Measurements from ENCODE around the gene PARP8. TPM values are rescaled to one million over a fixed set of nuclear protein-coding genes. Genes with fewer than 3 reads are reported as not detected.

Gene PARP8
- total RNA-seq, 1 experiment from 2014 or later, result 23.2 TPM

DNA sequence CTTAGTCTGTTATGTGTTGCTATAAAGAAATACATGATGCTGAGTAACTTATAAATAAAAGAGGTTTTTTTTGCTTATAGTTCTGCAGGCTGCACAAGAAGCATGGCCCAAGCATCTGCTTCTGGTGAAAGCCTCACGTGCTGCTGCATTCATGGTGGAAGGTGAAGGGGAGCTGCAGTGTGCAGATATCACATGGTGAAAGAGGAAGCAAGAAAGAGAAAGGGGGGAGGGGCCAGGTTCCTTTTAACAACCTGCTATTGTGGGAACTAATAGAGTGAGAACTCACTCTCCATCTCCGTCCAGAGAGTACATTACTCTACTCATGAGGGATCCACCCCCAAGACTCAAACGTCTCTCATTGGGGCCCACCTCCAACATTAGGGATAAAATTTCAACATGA, 12.5 kb upstream of the PARP8 start (continued):
- TF ChIP-seq, protein P1, sequence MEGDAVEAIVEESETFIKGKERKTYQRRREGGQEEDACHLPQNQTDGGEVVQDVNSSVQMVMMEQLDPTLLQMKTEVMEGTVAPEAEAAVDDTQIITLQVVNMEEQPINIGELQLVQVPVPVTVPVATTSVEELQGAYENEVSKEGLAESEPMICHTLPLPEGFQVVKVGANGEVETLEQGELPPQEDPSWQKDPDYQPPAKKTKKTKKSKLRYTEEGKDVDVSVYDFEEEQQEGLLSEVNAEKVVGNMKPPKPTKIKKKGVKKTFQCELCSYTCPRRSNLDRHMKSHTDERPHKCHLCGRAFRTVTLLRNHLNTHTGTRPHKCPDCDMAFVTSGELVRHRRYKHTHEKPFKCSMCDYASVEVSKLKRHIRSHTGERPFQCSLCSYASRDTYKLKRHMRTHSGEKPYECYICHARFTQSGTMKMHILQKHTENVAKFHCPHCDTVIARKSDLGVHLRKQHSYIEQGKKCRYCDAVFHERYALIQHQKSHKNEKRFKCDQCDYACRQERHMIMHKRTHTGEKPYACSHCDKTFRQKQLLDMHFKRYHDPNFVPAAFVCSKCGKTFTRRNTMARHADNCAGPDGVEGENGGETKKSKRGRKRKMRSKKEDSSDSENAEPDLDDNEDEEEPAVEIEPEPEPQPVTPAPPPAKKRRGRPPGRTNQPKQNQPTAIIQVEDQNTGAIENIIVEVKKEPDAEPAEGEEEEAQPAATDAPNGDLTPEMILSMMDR (IDR thresholded peaks at IDR 0.05), result no peak
- TF ChIP-seq MYBL2 (CRISPR knock-in tag; IDR thresholded peaks at IDR 0.05), result no peak
- TF ChIP-seq, protein P2, sequence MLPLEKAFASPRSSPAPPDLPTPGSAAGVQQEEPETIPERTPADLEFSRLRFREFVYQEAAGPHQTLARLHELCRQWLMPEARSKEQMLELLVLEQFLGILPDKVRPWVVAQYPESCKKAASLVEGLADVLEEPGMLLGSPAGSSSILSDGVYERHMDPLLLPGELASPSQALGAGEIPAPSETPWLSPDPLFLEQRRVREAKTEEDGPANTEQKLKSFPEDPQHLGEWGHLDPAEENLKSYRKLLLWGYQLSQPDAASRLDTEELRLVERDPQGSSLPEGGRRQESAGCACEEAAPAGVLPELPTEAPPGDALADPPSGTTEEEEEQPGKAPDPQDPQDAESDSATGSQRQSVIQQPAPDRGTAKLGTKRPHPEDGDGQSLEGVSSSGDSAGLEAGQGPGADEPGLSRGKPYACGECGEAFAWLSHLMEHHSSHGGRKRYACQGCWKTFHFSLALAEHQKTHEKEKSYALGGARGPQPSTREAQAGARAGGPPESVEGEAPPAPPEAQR (CRISPR knock-in tag; IDR thresholded peaks at IDR 0.05), result no peak
- TF ChIP-seq, protein P3, sequence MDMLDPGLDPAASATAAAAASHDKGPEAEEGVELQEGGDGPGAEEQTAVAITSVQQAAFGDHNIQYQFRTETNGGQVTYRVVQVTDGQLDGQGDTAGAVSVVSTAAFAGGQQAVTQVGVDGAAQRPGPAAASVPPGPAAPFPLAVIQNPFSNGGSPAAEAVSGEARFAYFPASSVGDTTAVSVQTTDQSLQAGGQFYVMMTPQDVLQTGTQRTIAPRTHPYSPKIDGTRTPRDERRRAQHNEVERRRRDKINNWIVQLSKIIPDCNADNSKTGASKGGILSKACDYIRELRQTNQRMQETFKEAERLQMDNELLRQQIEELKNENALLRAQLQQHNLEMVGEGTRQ (CRISPR knock-in tag; IDR thresholded peaks at IDR 0.05), result no peak
- TF ChIP-seq TEAD4 (CRISPR knock-in tag; IDR thresholded peaks at IDR 0.05), result no peak
- TF ChIP-seq, protein P4, sequence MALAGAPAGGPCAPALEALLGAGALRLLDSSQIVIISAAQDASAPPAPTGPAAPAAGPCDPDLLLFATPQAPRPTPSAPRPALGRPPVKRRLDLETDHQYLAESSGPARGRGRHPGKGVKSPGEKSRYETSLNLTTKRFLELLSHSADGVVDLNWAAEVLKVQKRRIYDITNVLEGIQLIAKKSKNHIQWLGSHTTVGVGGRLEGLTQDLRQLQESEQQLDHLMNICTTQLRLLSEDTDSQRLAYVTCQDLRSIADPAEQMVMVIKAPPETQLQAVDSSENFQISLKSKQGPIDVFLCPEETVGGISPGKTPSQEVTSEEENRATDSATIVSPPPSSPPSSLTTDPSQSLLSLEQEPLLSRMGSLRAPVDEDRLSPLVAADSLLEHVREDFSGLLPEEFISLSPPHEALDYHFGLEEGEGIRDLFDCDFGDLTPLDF (CRISPR knock-in tag; IDR thresholded peaks at IDR 0.05), result no peak
- no peak for TF ChIP-seq CREM (CRISPR knock-in tag; IDR thresholded peaks at IDR 0.05)
- TF ChIP-seq, protein P5, sequence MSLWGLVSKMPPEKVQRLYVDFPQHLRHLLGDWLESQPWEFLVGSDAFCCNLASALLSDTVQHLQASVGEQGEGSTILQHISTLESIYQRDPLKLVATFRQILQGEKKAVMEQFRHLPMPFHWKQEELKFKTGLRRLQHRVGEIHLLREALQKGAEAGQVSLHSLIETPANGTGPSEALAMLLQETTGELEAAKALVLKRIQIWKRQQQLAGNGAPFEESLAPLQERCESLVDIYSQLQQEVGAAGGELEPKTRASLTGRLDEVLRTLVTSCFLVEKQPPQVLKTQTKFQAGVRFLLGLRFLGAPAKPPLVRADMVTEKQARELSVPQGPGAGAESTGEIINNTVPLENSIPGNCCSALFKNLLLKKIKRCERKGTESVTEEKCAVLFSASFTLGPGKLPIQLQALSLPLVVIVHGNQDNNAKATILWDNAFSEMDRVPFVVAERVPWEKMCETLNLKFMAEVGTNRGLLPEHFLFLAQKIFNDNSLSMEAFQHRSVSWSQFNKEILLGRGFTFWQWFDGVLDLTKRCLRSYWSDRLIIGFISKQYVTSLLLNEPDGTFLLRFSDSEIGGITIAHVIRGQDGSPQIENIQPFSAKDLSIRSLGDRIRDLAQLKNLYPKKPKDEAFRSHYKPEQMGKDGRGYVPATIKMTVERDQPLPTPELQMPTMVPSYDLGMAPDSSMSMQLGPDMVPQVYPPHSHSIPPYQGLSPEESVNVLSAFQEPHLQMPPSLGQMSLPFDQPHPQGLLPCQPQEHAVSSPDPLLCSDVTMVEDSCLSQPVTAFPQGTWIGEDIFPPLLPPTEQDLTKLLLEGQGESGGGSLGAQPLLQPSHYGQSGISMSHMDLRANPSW (CRISPR knock-in tag; conservative IDR thresholded peaks at IDR 0.05; ENCODE audit: low read depth), result no peak
- TF ChIP-seq, protein P6, sequence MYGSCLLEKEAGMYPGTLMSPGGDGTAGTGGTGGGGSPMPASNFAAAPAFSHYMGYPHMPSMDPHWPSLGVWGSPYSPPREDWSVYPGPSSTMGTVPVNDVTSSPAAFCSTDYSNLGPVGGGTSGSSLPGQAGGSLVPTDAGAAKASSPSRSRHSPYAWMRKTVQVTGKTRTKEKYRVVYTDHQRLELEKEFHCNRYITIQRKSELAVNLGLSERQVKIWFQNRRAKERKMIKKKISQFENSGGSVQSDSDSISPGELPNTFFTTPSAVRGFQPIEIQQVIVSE (CRISPR knock-in tag; IDR thresholded peaks at IDR 0.05; ENCODE audit: borderline replicate concordance), result no peak
- TF ChIP-seq, protein P7, sequence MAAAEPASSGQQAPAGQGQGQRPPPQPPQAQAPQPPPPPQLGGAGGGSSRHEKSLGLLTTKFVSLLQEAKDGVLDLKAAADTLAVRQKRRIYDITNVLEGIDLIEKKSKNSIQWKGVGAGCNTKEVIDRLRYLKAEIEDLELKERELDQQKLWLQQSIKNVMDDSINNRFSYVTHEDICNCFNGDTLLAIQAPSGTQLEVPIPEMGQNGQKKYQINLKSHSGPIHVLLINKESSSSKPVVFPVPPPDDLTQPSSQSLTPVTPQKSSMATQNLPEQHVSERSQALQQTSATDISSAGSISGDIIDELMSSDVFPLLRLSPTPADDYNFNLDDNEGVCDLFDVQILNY (CRISPR knock-in tag; IDR thresholded peaks at IDR 0.05), result no peak
- no peak for TF ChIP-seq NR1H2 (CRISPR knock-in tag; IDR thresholded peaks at IDR 0.05)

DNA sequence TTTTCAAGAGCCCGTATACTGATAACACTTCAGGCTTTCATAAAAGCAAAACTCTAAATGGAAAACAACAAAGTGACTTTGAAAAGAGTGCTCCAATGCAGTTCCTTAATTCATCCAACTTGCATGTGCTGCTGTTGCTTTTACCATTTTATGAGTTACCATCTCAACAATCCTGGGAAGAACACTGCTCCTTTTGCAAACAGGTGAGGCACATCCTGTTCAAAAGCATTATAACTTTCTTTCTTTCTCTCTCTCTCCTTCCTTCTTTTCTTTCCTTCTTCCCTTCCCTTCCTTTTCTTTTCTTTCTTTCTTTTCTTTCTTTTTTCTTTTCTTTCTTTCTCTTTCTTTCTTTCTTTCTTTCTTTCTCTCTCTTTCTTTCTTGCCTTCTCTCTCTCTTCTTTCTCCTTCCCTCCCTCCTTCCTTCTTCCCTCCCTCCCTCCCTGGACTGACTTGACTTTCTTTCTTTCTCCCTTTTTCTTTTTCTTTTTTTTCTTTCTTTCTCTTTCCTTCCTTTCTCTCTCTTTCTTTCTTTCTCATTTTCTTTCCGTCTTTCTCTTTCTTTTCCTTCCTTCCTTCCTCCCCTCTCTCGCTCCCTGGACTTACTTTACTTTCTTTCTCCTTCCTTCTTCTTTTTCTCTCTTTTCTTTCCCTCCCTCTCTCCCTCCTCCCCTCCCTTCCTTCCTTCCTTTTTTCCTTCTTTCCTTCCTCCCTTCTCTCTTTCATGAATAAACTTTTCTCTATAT, 11.2 kb upstream of the PARP8 start:
- peaks cover 12% of the 10 kb centered on the region for H3K4me1 Mint-ChIP-seq

More for the DNA sequence above, 11.2 kb upstream of the PARP8 start:
- Mint-ChIP-seq H3K4me3 (no peak overlapping the region), H3K27me3 (ENCODE audit: low read depth) (no peaks in the 10 kb centered on the region; the same call in 1 of the 2 replicates), H3K36me3 (no peaks in the 10 kb centered on the region), H3K9me3 (peaks cover 1% of the 10 kb centered on the region; the same call in 1 of the 2 replicates), H3K27ac (no peak overlapping the region)
- TF ChIP-seq, protein P8, sequence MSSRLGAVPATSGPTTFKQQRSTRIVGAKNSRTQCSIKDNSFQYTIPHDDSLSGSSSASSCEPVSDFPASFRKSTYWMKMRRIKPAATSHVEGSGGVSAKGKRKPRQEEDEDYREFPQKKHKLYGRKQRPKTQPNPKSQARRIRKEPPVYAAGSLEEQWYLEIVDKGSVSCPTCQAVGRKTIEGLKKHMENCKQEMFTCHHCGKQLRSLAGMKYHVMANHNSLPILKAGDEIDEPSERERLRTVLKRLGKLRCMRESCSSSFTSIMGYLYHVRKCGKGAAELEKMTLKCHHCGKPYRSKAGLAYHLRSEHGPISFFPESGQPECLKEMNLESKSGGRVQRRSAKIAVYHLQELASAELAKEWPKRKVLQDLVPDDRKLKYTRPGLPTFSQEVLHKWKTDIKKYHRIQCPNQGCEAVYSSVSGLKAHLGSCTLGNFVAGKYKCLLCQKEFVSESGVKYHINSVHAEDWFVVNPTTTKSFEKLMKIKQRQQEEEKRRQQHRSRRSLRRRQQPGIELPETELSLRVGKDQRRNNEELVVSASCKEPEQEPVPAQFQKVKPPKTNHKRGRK (CRISPR knock-in tag; IDR thresholded peaks at IDR 0.05; ENCODE audit: borderline replicate concordance), result peak; percentile 66; the same call in 1 of the 2 replicates
- TF ChIP-seq, protein P2 (CRISPR knock-in tag; IDR thresholded peaks at IDR 0.05), result no peak
- ChIA-PET POLR2A (no interaction called here), CTCF (no interaction called here)
- DNase-seq (ENCODE audit: low spot score) (no peak), ATAC-seq (no peak)

Data from WTC11 (cell line).